DMS153 (cell line): ENCODE data around the gene SLC7A4.
"Not testable (repeated sequence)": the region's sequence is repeated elsewhere in the genome, so short reads cannot be mapped to it uniquely, and the experiment has no call there.

Experiments
- DNase-seq: peaks from one replicate; lab custom pipeline; 2025; lab: John Stamatoyannopoulos, UW

The SLC7A4 gene

GRCh38 chr22:21020802-21021429 is 11.4 kb downstream of the SLC7A4 start:
- no peak for DNase-seq

GRCh38 chr22:21018314-21018713 is 14.0 kb downstream of the SLC7A4 start:
- no peak for DNase-seq

GRCh38 chr22:21016644-21017420 is 15.5 kb downstream of the SLC7A4 start:
- no peak for DNase-seq

GRCh38 chr22:21015466-21016006 is 16.8 kb downstream of the SLC7A4 start:
- DNase-seq, result no peak

GRCh38 chr22:21014726-21015465 is 17.5 kb downstream of the SLC7A4 start, which contains the start of gene P2RX6:
TSS of gene P2RX6 (plus strand) at chr22:21015165. CDS start at chr22:21015175, 10 bp downstream.
- DNase-seq, result peak; percentile 30

GRCh38 chr22:21014202-21014725 is 18.1 kb downstream of the SLC7A4 start:
- DNase-seq, result peak; percentile 93

- DNase-seq, result no peak
Measured at GRCh38 chr22:21013657-21014201, 18.6 kb downstream of the SLC7A4 start.

GRCh38 chr22:21012446-21013407 is 19.6 kb downstream of the SLC7A4 start:
- no peak for DNase-seq

- DNase-seq, result no peak
Measured at GRCh38 chr22:21010426-21011113, 21.8 kb downstream of the SLC7A4 start.

- DNase-seq, result no peak
Measured at GRCh38 chr22:21009638-21010425, 22.5 kb downstream of the SLC7A4 start.

- DNase-seq, result not testable (repeated sequence)
Measured at GRCh38 chr22:21009208-21009607, 23.2 kb downstream of the SLC7A4 start.

- no peak for DNase-seq
Measured at GRCh38 chr22:21003782-21004181, 28.6 kb downstream of the SLC7A4 start.

- DNase-seq, result peak; percentile 93
Measured at GRCh38 chr22:21001601-21002325, 30.6 kb downstream of the SLC7A4 start, which contains the start of gene THAP7. TSS of gene THAP7 (minus strand) at chr22:21002118. CDS start at chr22:21001911, 207 bp downstream.

- no peak for DNase-seq
Measured at GRCh38 chr22:21000987-21001600, 31.3 kb downstream of the SLC7A4 start.

GRCh38 chr22:21000207-21000986 is 32.0 kb downstream of the SLC7A4 start:
- DNase-seq, result no peak

GRCh38 chr22:20999350-21000206 is 32.8 kb downstream of the SLC7A4 start:
- no peak for DNase-seq
